ENCODE results near the gene SLC4A3.
"Not testable (repeated sequence)": the region's sequence is repeated elsewhere in the genome, so short reads cannot be mapped to it uniquely, and the experiment has no call there.

SLC4A3 gene

DNA sequence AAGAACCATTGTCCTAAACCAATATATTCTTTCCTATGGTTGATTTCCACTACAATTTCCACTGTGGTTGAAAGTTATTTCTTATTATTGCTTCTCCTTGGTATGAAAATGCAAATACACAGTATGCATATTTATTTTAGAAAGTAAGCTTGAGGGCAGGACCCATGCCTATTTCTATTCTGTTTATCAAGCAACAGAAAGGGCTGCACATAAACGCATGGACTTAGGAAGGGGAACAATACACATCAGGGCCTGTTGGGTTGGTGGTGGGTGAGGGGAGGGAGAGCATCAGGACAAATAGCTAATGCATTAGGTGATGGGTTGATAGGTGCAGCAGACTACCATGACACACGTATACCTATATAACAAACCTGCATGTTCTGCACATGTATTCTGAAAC, 20.7 kb downstream of the SLC4A3 start:
- Histone ChIP-seq H3K4me1 (ENCODE audit: control insufficient read depth in 2 of 2, insufficient read depth in 1 of 2, low read depth in 1 of 2, low read length in 2 of 2) (peaks cover 2 to 10% of the 10 kb centered on the region in 2 donors), H3K14ac (ENCODE audit: low read length) (no peak overlapping the region), H3K18ac (ENCODE audit: low read length) (no peak overlapping the region), H3K36me3 (replicated peaks in 1 of 2; ENCODE audit: control insufficient read depth in 2 of 2, insufficient read depth in 2 of 2, low read length in 2 of 2) (no peaks in the 10 kb centered on the region), H3K9ac (ENCODE audit: low read depth, low read length, poor library complexity) (no peak overlapping the region), H2BK12ac (ENCODE audit: low read length) (no peak overlapping the region), H3K9me3 (replicated peaks in 1 of 2; ENCODE audit: control insufficient read depth in 2 of 2, insufficient read depth in 1 of 2, low read depth in 1 of 2, low read length in 2 of 2) (no peaks in the 10 kb centered on the region), H3K23ac (ENCODE audit: low read depth, low read length, poor library complexity) (no peak overlapping the region), H3K4me2 (ENCODE audit: insufficient read depth, low read length, poor library complexity, severe bottlenecking) (no peak overlapping the region), H4K91ac (ENCODE audit: low read depth, low read length, poor library complexity) (no peak overlapping the region), H3K27ac (replicated peaks; ENCODE audit: low read length) (no peak overlapping the region), H2BK120ac (ENCODE audit: low read depth, low read length) (no peak overlapping the region), H4K8ac (ENCODE audit: low read depth, low read length) (no peak overlapping the region), H3K79me1 (ENCODE audit: low read depth, low read length) (no peaks in the 10 kb centered on the region), H2AK5ac (ENCODE audit: low read depth, low read length) (no peak overlapping the region), H2AFZ (ENCODE audit: low read length) (no peak overlapping the region), H3K4me3 (ENCODE audit: low read length in 2 of 2) (no peak overlapping the region), H3K27me3 (ENCODE audit: control insufficient read depth in 3 of 3, insufficient read depth in 3 of 3, low read depth in 1 of 3, low read length in 3 of 3) (peaks cover 0 to 30% (median 0%) of the 10 kb centered on the region in 3 experiments), H2BK15ac (ENCODE audit: low read length) (no peak overlapping the region), H2BK5ac (ENCODE audit: low read length) (no peak overlapping the region), H3K4ac (ENCODE audit: low read length) (no peak overlapping the region)
- DNase-seq (ENCODE audit: low spot score) = no peak
- no CpG with 5 or more reads among the region's 2 CpGs for WGBS, 2 donors (ENCODE audit: extremely low coverage in 2 of 2, insufficient read length in 2 of 2, insufficient replicate concordance in 1 of 2)

- H2AFZ ChIP-seq (ENCODE audit: low read length) = no peak overlapping the region
- H3K14ac ChIP-seq (ENCODE audit: low read length) = no peak overlapping the region
- H2AK5ac ChIP-seq (ENCODE audit: low read depth, low read length) = no peak overlapping the region
- H2BK15ac ChIP-seq (ENCODE audit: low read length) = no peak overlapping the region
- no peaks in the 10 kb centered on the region for H3K36me3 ChIP-seq (replicated peaks in 1 of 2; ENCODE audit: control insufficient read depth in 2 of 2, insufficient read depth in 2 of 2, low read length in 2 of 2)
- H3K27ac ChIP-seq (replicated peaks; ENCODE audit: low read length) = no peak overlapping the region
- H4K8ac ChIP-seq (ENCODE audit: low read depth, low read length) = no peak overlapping the region
- no peak overlapping the region for H2BK12ac ChIP-seq (ENCODE audit: low read length)
- no peak overlapping the region for H3K9ac ChIP-seq (ENCODE audit: low read depth, low read length, poor library complexity)
- H3K79me1 ChIP-seq (ENCODE audit: low read depth, low read length) = no peaks in the 10 kb centered on the region
- H3K4ac ChIP-seq (ENCODE audit: low read length) = no peak overlapping the region
- peaks cover 0 to 26% (median 0%) of the 10 kb centered on the region in 3 experiments for H3K27me3 ChIP-seq (ENCODE audit: control insufficient read depth in 3 of 3, insufficient read depth in 3 of 3, low read depth in 1 of 3, low read length in 3 of 3)
- no CpG with 5 or more reads among the region's 4 CpGs for WGBS, 2 donors (ENCODE audit: extremely low coverage in 2 of 2, insufficient read length in 2 of 2, insufficient replicate concordance in 1 of 2)
- H4K91ac ChIP-seq (ENCODE audit: low read depth, low read length, poor library complexity) = no peak overlapping the region
- H2BK120ac ChIP-seq (ENCODE audit: low read depth, low read length) = no peak overlapping the region
- peaks cover 2 to 10% of the 10 kb centered on the region in 2 donors for H3K4me1 ChIP-seq (ENCODE audit: control insufficient read depth in 2 of 2, insufficient read depth in 1 of 2, low read depth in 1 of 2, low read length in 2 of 2)
- DNase-seq (ENCODE audit: low spot score) = no peak
- H3K4me2 ChIP-seq (ENCODE audit: insufficient read depth, low read length, poor library complexity, severe bottlenecking) = no peak overlapping the region
- no peaks in the 10 kb centered on the region for H3K9me3 ChIP-seq (replicated peaks in 1 of 2; ENCODE audit: control insufficient read depth in 2 of 2, insufficient read depth in 1 of 2, low read depth in 1 of 2, low read length in 2 of 2)
- no peak overlapping the region for H3K4me3 ChIP-seq (ENCODE audit: low read length in 2 of 2)
- H3K18ac ChIP-seq (ENCODE audit: low read length) = no peak overlapping the region
- H2BK5ac ChIP-seq (ENCODE audit: low read length) = no peak overlapping the region
- no peak overlapping the region for H3K23ac ChIP-seq (ENCODE audit: low read depth, low read length, poor library complexity)
Observed at GRCh38 chr2:219648963-219649362, 21.5 kb downstream of the SLC4A3 start.

DNA sequence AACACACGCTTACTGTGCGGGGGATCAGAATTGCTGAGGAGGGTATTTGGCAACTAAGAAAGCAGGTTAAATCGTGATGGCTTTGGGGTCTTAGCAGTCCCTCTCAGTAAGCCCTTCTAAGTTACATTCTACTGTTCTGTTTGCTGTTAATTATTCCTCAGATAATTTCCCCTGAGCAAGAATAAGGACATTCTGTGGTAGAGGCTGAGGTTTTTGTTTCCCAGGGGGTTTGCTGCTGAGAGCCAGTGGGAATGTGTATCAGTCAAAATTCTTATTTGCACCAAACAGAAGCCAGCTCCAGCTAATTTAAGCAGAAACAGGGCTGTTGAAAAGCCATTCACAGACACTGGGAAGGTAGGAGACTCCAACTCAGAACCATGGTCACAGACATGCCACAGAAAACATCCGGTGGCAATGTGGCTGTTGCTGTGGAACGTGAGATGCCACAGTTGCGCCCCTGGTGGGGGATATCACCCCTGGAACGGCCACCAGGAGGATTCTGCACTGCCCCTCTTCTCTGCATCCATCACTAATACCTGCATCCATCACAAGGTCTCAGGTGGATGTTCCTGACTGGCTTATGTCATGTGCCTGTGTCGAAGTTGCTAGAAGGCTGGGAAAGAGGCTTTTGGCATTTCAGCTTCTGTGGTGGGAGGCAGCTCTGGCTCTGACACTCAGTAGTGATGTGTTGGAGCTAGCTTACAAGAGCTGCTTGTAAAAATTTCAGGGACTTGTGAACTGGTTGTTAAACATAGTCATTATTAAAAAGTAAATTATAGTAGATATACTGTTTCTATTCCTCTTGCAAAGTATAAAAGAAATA, 23.2 kb downstream of the SLC4A3 start:
- no peak overlapping the region for H4K91ac ChIP-seq (ENCODE audit: low read depth, low read length, poor library complexity)
- H3K18ac ChIP-seq (ENCODE audit: low read length) = no peak overlapping the region
- H3K4me1 ChIP-seq (ENCODE audit: control insufficient read depth in 2 of 2, insufficient read depth in 1 of 2, low read depth in 1 of 2, low read length in 2 of 2) = peaks cover 0 to 5% of the 10 kb centered on the region in 2 donors
- no peak overlapping the region for H3K4ac ChIP-seq (ENCODE audit: low read length)
- H2BK5ac ChIP-seq (ENCODE audit: low read length) = no peak overlapping the region
- no peak overlapping the region for H3K27ac ChIP-seq (replicated peaks; ENCODE audit: low read length)
- H3K4me3 ChIP-seq (ENCODE audit: low read length in 2 of 2) = no peak overlapping the region
- H2AK5ac ChIP-seq (ENCODE audit: low read depth, low read length) = no peak overlapping the region
- no peak overlapping the region for H2BK120ac ChIP-seq (ENCODE audit: low read depth, low read length)
- H2BK12ac ChIP-seq (ENCODE audit: low read length) = no peak overlapping the region
- no peaks in the 10 kb centered on the region for H3K79me1 ChIP-seq (ENCODE audit: low read depth, low read length)
- DNase-seq (ENCODE audit: low spot score) = no peak
- H3K14ac ChIP-seq (ENCODE audit: low read length) = no peak overlapping the region
- H3K4me2 ChIP-seq (ENCODE audit: insufficient read depth, low read length, poor library complexity, severe bottlenecking) = no peak overlapping the region
- H2AFZ ChIP-seq (ENCODE audit: low read length) = no peak overlapping the region
- H3K9ac ChIP-seq (ENCODE audit: low read depth, low read length, poor library complexity) = no peak overlapping the region
- H3K9me3 ChIP-seq (replicated peaks in 1 of 2; ENCODE audit: control insufficient read depth in 2 of 2, insufficient read depth in 1 of 2, low read depth in 1 of 2, low read length in 2 of 2) = no peaks in the 10 kb centered on the region
- no peak overlapping the region for H4K8ac ChIP-seq (ENCODE audit: low read depth, low read length)
- H3K36me3 ChIP-seq (replicated peaks in 1 of 2; ENCODE audit: control insufficient read depth in 2 of 2, insufficient read depth in 2 of 2, low read length in 2 of 2) = no peaks in the 10 kb centered on the region
- no CpG with 5 or more reads among the region's 8 CpGs for WGBS, 2 donors (ENCODE audit: extremely low coverage in 2 of 2, insufficient read length in 2 of 2, insufficient replicate concordance in 1 of 2)
- H2BK15ac ChIP-seq (ENCODE audit: low read length) = no peak overlapping the region
- H3K27me3 ChIP-seq (ENCODE audit: control insufficient read depth in 3 of 3, insufficient read depth in 3 of 3, low read depth in 1 of 3, low read length in 3 of 3) = peaks cover 0 to 26% (median 0%) of the 10 kb centered on the region in 3 experiments
- no peak overlapping the region for H3K23ac ChIP-seq (ENCODE audit: low read depth, low read length, poor library complexity)

DNA sequence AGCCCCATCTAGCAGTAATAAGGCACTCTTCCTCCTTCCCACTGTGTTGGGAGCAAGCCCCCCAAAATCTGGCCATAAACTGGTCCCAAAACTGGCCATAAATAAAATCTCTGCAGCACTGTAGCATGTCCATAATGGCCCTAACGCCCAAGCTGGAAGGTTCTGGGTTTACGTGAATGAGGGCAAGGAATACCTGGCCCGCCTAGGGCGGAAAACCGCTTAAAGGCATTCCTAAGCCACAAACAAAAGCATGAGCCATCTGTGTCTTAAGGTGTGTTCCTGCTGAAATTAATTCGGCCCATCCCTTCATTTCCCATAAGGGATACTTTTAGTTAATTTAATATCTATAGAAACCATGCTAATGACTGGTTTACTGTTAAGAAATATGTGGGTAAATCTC, 24.2 kb downstream of the SLC4A3 start:
- WGBS, 2 donors (ENCODE audit: extremely low coverage in 2 of 2, insufficient read length in 2 of 2, insufficient replicate concordance in 1 of 2) = no CpG with 5 or more reads among the region's 6 CpGs

More for the DNA sequence above, 24.2 kb downstream of the SLC4A3 start:
- H2BK15ac ChIP-seq (ENCODE audit: low read length); H3K79me1 ChIP-seq (ENCODE audit: low read depth, low read length); H2BK12ac ChIP-seq (ENCODE audit: low read length); H2BK120ac ChIP-seq (ENCODE audit: low read depth, low read length); H3K36me3 ChIP-seq (replicated peaks in 1 of 2; ENCODE audit: control insufficient read depth in 2 of 2, insufficient read depth in 2 of 2, low read length in 2 of 2); H2AK5ac ChIP-seq (ENCODE audit: low read depth, low read length); H3K9ac ChIP-seq (ENCODE audit: low read depth, low read length, poor library complexity); H3K4me2 ChIP-seq (ENCODE audit: insufficient read depth, low read length, poor library complexity, severe bottlenecking); H3K14ac ChIP-seq (ENCODE audit: low read length); H3K9me3 ChIP-seq (replicated peaks in 1 of 2; ENCODE audit: control insufficient read depth in 2 of 2, insufficient read depth in 1 of 2, low read depth in 1 of 2, low read length in 2 of 2); H2BK5ac ChIP-seq (ENCODE audit: low read length); H4K8ac ChIP-seq (ENCODE audit: low read depth, low read length); H3K18ac ChIP-seq (ENCODE audit: low read length); H4K91ac ChIP-seq (ENCODE audit: low read depth, low read length, poor library complexity); DNase-seq (ENCODE audit: low spot score); H3K4me3 ChIP-seq (ENCODE audit: low read length in 2 of 2); H3K4ac ChIP-seq (ENCODE audit: low read length); H2AFZ ChIP-seq (ENCODE audit: low read length); H3K4me1 ChIP-seq (ENCODE audit: control insufficient read depth in 2 of 2, insufficient read depth in 1 of 2, low read depth in 1 of 2, low read length in 2 of 2); H3K23ac ChIP-seq (ENCODE audit: low read depth, low read length, poor library complexity); H3K27ac ChIP-seq (replicated peaks; ENCODE audit: low read length): not testable (repeated sequence)
- peaks cover 0 to 26% (median 0%) of the 10 kb centered on the region in 3 experiments for H3K27me3 ChIP-seq (ENCODE audit: control insufficient read depth in 3 of 3, insufficient read depth in 3 of 3, low read depth in 1 of 3, low read length in 3 of 3)
